Testis (tissue), 3 donors: ENCODE data around the gene TNPO2. TPM values are rescaled to one million over a fixed set of nuclear protein-coding genes. Genes with fewer than 3 reads are reported as not detected.

ENCODE experiments used
- DNase-seq: peaks from one replicate; pipeline ENCODE4 v3.0.0-alpha.2; 2019
- H3K27ac ChIP-seq, 2 donors: fragments of 200-600 bp; sonication (generic); one replicate each; pipeline ENCODE4 v1.5.1; 2019
- H3K27me3 ChIP-seq: fragments of 200-600 bp; sonication (generic); one replicate; pipeline ENCODE4 v1.5.1; 2019
- H3K36me3 ChIP-seq: fragments of 200-600 bp; sonication (generic); one replicate; pipeline ENCODE4 v1.5.1; 2017; ENCODE audit warnings: low read depth; ENCODE audit errors: missing control alignments
- H3K4me1 ChIP-seq: fragments of 200-600 bp; sonication (generic); one replicate; pipeline ENCODE4 v1.5.1; 2019
- H3K4me3 ChIP-seq, 2 donors: fragments of 200-600 bp; sonication (generic); one replicate each; pipeline ENCODE4 v1.5.1; 2017 to 2019
- H3K9me3 ChIP-seq: fragments of 200-600 bp; sonication (generic); one replicate; pipeline ENCODE4 v1.5.1; 2017
- POLR2A ChIP-seq: fragments of 450-650 bp; IDR thresholded peaks from one replicate; pipeline ENCODE4 v1.6.1; 2017; ENCODE audit warnings: antibody characterized with exemption, mild to moderate bottlenecking, moderate library complexity
- WGBS, 2 donors: methylation state at CpG; one replicate each; pipeline ENCODE4 v1.1.5; 2018; 5-methylcytosine and 5-hydroxymethylcytosine counted together
- intact Hi-C: fragments of 100-400 bp; cut with DNase I; formaldehyde crosslinking; loops from one replicate; pipeline ENCODE4 v1.15.1; 2023; ENCODE audit warnings: low total_unique reads
- polyA plus RNA-seq: library from polyadenylated mRNA; stranded (reverse); fragments of 350-450 nt; fragmentation: Illumina TruSeq; extraction: RNeasy Lipid Tissue Mini Kit (QIAGEN cat#74804); gene quantifications from one replicate; pipeline ENCODE4 v1.2.3, GENCODE V29; 2014; ENCODE audit warnings: low read depth, low replicate concordance; ENCODE audit not compliant: insufficient read depth
- total RNA-seq, 2 donors: library from RNA; depleted of rRNA; stranded (reverse); fragments of >200 nt; gene quantifications; one replicate each; pipeline ENCODE4 v1.2.3, GENCODE V29; 2016
- TF ChIP-seq, protein P1 (sequence below), 3 experiments: fragments of 450-650 bp in 2 of 3; fragments of 200-600 bp in 1 of 3; sonication (generic) in 1 of 3; IDR thresholded peaks; one replicate each; pipeline ENCODE4 v1.5.1; 2016 to 2019; ENCODE audit warnings: antibody characterized with exemption in 3 of 3, mild to moderate bottlenecking in 2 of 3, moderate library complexity in 1 of 3

The TNPO2 gene
- total and polyA plus RNA-seq, 3 donors from 2014 or later, result 103 to 129 (median 110) TPM

- TF ChIP-seq, protein P1, sequence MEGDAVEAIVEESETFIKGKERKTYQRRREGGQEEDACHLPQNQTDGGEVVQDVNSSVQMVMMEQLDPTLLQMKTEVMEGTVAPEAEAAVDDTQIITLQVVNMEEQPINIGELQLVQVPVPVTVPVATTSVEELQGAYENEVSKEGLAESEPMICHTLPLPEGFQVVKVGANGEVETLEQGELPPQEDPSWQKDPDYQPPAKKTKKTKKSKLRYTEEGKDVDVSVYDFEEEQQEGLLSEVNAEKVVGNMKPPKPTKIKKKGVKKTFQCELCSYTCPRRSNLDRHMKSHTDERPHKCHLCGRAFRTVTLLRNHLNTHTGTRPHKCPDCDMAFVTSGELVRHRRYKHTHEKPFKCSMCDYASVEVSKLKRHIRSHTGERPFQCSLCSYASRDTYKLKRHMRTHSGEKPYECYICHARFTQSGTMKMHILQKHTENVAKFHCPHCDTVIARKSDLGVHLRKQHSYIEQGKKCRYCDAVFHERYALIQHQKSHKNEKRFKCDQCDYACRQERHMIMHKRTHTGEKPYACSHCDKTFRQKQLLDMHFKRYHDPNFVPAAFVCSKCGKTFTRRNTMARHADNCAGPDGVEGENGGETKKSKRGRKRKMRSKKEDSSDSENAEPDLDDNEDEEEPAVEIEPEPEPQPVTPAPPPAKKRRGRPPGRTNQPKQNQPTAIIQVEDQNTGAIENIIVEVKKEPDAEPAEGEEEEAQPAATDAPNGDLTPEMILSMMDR (IDR thresholded peaks at IDR 0.05), result no peak
- TF ChIP-seq POLR2A, result no peak
- intact Hi-C loops, result no loop called here
- Histone ChIP-seq H3K9me3 (no peaks in the 10 kb centered on the region), H3K27me3 (no peaks in the 10 kb centered on the region), H3K27ac (no peak overlapping the region), H3K4me3 (no peak overlapping the region), H3K4me1 (peaks cover 5% of the 10 kb centered on the region), H3K36me3 (no peaks in the 10 kb centered on the region)
- DNase-seq, result no peak
- WGBS, 2 donors, result 83 to 87% methylated on average over 18 to 23 of the region's 23 CpGs
These were observed 28.5 kb upstream of the TNPO2 start for GRCh38 chr19:12752056-12752781.

DNA sequence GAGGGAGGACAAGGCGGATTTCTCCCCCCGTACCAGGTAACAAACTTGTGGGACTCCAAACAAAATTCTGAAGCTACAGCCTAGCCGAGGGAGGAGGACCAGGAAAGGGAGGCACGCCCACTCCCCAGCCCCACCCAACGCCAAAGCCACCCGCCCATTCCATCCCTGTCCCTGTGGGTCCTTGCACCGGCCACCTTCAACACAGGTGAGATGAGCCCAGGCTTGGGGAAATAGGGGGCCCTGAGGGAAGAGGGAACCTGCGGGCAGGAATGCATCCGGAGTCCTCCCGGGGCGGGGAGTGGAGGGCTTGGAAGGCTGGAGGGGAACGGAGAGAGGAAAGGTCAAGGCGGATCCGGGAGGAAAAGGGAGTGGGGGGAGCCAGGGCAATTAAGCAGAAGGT lies 27.9 kb upstream of the TNPO2 start, which contains the start of gene BEST2:
BEST2 (plus strand) TSS at position 157 of the 400 bp plus-strand sequence. CDS start 802 bp downstream, outside the sequence.
- no peak within 1 kb of the TSS for H3K4me3 ChIP-seq
- no peaks in the 10 kb centered on the region for H3K9me3 ChIP-seq
- no peak within 1 kb of the TSS for H3K27ac ChIP-seq
- H3K27me3 ChIP-seq, result no peaks in the 10 kb centered on the region
- H3K4me1 ChIP-seq, result peaks cover 5% of the 10 kb centered on the region
- intact Hi-C loops, result no loop called here
- no peak for DNase-seq
- WGBS, 2 donors, result 61 to 70% methylated on average over 14 of the region's 14 CpGs
- TF ChIP-seq, protein P1 (IDR thresholded peaks at IDR 0.05), result no peak
- TF ChIP-seq POLR2A, result no peak
- no peaks in the 10 kb centered on the region for H3K36me3 ChIP-seq

DNA sequence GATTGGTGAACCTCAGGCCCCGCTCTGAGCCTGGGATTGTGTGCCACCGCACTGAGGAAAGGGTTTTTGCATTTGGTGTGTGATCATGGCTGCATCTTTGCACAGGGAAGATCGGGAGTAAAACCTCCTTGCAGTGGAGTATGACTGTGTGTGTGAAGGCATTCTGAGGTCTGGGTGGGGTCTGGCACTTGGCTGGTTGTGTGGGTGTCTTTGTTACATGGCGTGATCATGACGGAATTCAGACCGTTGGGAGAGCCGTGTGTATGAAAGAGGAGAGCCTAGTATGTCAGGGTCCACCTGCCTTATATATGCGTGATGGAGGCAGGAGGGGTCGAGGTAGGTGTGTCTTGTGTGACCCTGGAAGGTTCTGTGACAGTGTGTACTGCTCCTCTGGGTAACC lies 27.1 kb upstream of the TNPO2 start:
- intact Hi-C loops, result no loop called here
- 68 to 72% methylated on average over 9 of the region's 9 CpGs for WGBS, 2 donors
- Histone ChIP-seq H3K36me3 (no peaks in the 10 kb centered on the region), H3K4me1 (peaks cover 5% of the 10 kb centered on the region), H3K4me3 (no peak overlapping the region), H3K9me3 (no peaks in the 10 kb centered on the region), H3K27me3 (no peaks in the 10 kb centered on the region), H3K27ac (no peak overlapping the region)
- DNase-seq, result no peak
- TF ChIP-seq, protein P1 (IDR thresholded peaks at IDR 0.05), result no peak
- no peak for TF ChIP-seq POLR2A

- no peak overlapping the region for H3K4me3 ChIP-seq
- 41 to 67% methylated on average over 16 to 24 of the region's 24 CpGs for WGBS, 2 donors
- H3K36me3 ChIP-seq, result no peaks in the 10 kb centered on the region
These were observed 26.3 kb upstream of the TNPO2 start for GRCh38 chr19:12749938-12750521.

More at GRCh38 chr19:12749938-12750521, 26.3 kb upstream of the TNPO2 start:
- Histone ChIP-seq H3K9me3 (no peaks in the 10 kb centered on the region), H3K27me3 (no peaks in the 10 kb centered on the region), H3K4me1 (peaks cover 5% of the 10 kb centered on the region), H3K27ac (no peak overlapping the region)
- intact Hi-C loops, result no loop called here
- TF ChIP-seq, protein P1 (IDR thresholded peaks at IDR 0.05), result no peak
- TF ChIP-seq POLR2A, result no peak
- no peak for DNase-seq
